Measurements from ENCODE around the gene C22orf31.
"Not testable (repeated sequence)": the region's sequence is repeated elsewhere in the genome, so short reads cannot be mapped to it uniquely, and the experiment has no call there.

The C22orf31 gene

DNA sequence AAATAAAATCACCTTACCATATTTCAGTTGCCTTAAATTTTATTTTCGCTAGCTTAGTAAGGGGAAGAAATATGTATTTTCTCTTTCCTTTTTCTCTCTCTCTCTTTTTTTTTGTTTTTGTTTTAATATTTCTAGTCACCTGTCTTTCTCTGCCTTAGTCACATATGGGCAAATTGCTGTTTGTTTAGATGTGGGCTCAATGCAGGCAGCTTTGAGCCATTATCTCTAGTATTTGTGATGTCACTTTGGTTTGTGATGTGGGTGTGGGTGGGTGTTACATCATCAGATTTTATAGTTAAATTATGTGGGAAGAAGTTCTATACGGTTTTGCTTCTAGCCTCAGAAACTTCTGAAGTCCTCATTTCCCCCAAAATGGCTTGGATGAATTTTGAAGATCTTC lies at the start of gene C22orf31:
TSS of gene C22orf31 (minus strand) at position 59 of the 400 bp plus-strand sequence. CDS start at position 20, 39 bp downstream.
- DNase-seq (ENCODE audit: low read depth): no peak

- no peak for DNase-seq (ENCODE audit: low read depth)
Measured at GRCh38 chr22:29110946-29111345, 49.3 kb upstream of the C22orf31 start.

DNA sequence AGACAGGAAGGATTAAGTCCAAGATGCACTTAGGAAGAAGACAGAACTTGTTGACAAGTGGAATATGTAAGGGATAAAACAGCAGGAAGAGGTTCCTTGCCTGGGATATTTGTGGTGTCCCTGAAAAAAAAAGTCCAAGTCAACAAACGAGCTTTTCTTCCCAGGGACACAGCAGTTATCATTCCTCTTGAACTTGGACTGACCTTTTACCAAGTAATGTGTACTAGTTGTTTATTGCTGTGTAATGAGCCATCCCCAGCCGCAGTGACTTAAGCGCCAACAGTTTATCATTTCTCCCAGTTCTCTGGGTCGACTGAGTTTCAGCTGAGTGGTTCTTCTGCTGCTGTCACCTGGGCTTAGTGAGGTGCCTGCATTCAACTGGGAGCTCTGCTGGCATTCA lies 48.2 kb upstream of the C22orf31 start:
- DNase-seq (ENCODE audit: low read depth): no peak

DNA sequence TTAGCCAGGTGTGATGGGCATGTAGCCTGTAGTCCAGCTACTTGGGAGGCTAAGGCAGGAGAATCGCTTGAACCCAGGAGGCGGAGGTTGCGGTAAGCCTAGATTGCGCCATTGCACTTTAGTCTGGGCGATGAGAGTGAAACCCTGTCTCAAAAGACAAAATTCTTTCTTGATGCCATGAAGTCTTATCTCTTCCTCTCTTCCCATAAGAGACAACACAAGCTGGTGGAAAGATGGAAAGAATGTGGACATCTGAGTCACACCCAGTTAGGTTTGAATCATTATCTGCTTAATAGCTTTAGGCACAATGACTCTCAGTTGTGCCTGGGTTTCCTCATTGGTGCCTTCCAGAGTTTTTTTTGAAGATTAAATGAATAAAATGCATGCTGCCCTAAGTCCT lies 46.5 kb upstream of the C22orf31 start:
- no peak for DNase-seq (ENCODE audit: low read depth)

DNA sequence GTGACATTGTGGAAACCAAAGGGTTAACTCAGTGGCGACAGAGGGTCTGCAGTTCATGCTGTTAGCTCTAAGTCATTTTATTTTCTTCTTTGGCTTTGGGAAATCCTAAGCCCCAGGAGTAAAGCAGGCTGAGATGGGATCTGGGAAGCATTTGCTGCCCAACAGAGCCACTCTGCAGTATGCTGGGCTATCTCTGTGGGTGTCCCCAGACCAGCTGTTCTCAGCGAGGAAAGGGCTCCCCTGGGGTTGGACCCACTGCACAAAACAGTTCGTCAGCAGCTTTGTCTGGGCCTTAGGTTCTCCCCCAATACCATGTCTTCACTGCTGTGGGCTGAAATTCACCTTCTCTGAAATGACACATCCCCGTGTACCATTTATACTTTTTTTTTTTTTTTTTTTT lies 45.2 kb upstream of the C22orf31 start:
- DNase-seq (ENCODE audit: low read depth): no peak

GRCh38 chr22:29105468-29105867 lies 43.8 kb upstream of the C22orf31 start:
- DNase-seq (ENCODE audit: low read depth): no peak

- no peak for DNase-seq (ENCODE audit: low read depth)
Measured at GRCh38 chr22:29103121-29103520, 41.5 kb upstream of the C22orf31 start.

DNA sequence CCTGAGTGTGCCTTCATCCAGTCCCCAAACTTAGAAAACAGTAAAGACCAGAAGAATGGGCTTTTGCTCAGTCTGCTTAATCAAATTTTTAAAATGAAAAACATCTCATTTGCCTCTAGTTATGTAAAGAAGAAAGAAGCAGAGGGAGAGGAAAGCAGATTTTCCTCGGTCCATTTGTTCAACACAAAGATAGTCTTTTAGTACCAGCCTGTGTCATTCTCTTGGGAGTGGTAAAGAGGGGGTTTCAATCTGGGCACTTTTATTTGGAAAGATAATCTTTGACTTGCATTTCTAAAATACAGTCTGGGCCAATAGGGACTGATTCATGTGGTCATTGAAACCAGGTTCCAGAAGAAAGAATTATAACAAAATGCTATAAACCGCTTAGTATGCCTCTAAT lies 40.7 kb upstream of the C22orf31 start:
- DNase-seq (ENCODE audit: low read depth): no peak

- DNase-seq (ENCODE audit: low read depth): no peak
Measured at GRCh38 chr22:29098296-29098695, 36.7 kb upstream of the C22orf31 start.

GRCh38 chr22:29096736-29097669 lies 35.4 kb upstream of the C22orf31 start:
- DNase-seq (ENCODE audit: low read depth): no peak

GRCh38 chr22:29095459-29095858 lies 33.8 kb upstream of the C22orf31 start:
- DNase-seq (ENCODE audit: low read depth): no peak

DNA sequence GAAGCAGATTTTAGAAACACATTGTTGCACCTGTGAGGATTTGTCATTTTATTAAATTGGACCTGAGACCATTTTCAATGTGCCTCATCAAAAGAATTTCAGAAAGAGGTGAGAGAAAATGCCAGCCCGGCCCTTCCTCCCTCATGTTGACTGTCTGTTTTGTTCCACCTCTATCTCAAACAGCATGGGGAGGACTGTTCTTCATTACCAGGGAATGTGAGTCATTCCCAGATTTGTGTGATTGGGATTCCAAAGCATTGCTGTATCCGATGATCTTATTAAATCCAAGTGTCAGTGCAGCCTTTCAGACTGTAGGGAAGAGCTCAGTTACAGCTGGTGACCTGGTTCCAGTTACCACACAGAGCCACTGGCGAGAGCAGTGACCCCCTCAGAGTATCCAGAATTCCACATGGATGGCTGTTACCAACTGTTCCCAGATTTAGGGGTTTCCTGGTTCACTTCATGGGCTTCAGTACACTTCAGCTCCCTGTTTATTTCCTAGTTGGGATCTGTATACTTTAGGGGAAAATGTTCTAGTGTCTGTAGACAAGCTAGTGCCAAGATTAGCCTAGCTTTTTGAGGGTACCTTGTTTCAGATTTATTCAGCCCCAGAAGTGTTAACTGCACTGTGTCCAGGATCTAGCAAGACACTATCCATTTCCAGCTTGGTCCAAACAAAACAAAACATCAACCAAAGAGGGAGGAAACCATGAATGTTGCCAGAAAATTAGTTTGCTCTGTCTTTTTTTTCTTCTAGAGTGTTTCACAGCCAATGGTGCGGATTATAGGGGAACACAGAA lies 32.1 kb upstream of the C22orf31 start:
- no peak for DNase-seq (ENCODE audit: low read depth)

DNA sequence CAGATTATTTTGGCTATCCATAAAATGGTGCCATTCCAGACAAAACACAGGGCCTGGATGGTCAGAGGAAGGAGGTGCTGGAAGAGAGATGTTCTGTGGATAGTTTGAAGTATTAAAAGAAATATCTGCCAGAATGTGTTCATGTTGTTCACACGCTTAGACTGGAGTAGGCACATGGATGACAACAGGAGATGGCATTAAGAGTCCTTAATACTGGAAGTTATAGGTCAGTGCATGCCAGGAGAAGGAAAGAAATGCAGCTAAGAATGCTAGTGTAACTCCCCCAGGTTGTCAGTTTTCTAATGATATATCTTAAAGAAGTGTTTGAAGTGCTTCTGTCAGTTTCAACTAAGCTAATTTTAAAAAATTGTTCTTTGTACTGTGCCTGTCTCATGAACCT lies 31.4 kb upstream of the C22orf31 start:
- no peak for DNase-seq (ENCODE audit: low read depth)

DNA sequence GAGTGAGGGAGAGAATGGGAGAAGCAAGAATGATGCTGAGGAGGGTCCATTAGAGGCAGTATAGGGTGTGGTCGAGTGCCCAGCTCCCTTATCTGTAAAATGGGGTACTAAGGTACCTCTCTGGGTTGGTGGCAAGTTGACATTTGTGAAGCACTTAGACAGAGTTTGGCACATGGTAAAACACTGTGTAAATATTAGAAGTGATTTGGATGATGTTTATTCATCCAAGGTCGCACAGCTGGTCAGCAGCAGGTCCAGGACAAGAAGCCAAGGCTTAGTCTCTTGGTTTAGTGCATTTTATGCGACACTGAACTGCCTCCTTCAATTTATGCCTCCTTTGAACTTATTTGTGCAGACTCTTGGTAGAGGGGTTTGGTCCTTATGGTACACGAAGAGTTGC lies 30.6 kb upstream of the C22orf31 start:
- DNase-seq (ENCODE audit: low read depth): no peak

- no peak for DNase-seq (ENCODE audit: low read depth)
Measured at GRCh38 chr22:29090039-29090438, 28.4 kb upstream of the C22orf31 start.

- no peak for DNase-seq (ENCODE audit: low read depth)
Measured at GRCh38 chr22:29089507-29089906, 27.9 kb upstream of the C22orf31 start.

GRCh38 chr22:29088809-29089208 lies 27.2 kb upstream of the C22orf31 start:
- no peak for DNase-seq (ENCODE audit: low read depth)

- no peak for DNase-seq (ENCODE audit: low read depth)
Measured at GRCh38 chr22:29087012-29087411, 25.4 kb upstream of the C22orf31 start.

DNA sequence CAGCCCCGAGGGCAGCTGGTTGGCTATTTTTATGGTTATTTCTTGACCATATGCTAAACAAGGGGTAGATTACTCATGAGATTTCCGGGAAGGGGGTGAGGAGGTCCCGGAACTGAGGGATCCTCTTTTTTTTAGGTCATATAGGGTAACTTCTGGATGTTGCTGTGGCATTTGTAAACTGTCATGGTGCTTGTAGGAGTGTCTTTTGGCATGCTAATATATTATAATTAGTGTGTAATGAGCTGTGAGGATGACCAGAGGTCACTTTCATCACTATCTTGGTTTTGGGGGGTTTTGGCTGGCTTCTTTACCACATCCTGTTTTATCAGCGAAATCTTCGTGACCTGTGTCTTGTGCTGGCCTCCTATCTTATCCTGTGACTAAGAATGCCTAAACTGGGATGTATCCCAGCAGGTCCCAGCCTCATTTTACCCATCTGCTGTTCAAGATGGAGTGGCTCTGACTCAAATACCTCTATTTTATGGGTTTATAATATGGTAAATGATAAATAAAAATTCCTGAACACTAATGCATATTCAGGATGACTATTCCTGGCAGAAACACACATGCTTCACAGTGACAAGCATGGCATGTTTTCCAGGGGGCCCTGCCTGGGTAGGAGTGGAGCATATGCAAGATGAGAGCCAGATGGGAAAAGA lies 22.4 kb upstream of the C22orf31 start:
- DNase-seq (ENCODE audit: low read depth): no peak

GRCh38 chr22:29083576-29083932 lies 21.9 kb upstream of the C22orf31 start:
- DNase-seq (ENCODE audit: low read depth): not testable (repeated sequence)

GRCh38 chr22:29082826-29083545 lies 21.4 kb upstream of the C22orf31 start:
- no peak for DNase-seq (ENCODE audit: low read depth)
